ENCODE results near the gene PIGK. TPM values are rescaled to one million over a fixed set of nuclear protein-coding genes. Genes with fewer than 3 reads are reported as not detected.

PIGK gene
- total RNA-seq, 1 donor from 2014 or later = 18.9 TPM

Small RNA genes within 50 kb of the gene (small RNA-seq; reads per million reads assigned to genes)
- gene MIR7156 (ENCODE audit: low replicate concordance) = 0.11 reads per million

Other genes starting within 250 kb of the PIGK start
- 18.2 TPM for gene AK5, start 62.6 kb upstream of the PIGK start, total RNA-seq

Measured in temporal lobe (tissue), 2 donors.